ENCODE results near the gene OR2AE1.

Gene OR2AE1

DNA sequence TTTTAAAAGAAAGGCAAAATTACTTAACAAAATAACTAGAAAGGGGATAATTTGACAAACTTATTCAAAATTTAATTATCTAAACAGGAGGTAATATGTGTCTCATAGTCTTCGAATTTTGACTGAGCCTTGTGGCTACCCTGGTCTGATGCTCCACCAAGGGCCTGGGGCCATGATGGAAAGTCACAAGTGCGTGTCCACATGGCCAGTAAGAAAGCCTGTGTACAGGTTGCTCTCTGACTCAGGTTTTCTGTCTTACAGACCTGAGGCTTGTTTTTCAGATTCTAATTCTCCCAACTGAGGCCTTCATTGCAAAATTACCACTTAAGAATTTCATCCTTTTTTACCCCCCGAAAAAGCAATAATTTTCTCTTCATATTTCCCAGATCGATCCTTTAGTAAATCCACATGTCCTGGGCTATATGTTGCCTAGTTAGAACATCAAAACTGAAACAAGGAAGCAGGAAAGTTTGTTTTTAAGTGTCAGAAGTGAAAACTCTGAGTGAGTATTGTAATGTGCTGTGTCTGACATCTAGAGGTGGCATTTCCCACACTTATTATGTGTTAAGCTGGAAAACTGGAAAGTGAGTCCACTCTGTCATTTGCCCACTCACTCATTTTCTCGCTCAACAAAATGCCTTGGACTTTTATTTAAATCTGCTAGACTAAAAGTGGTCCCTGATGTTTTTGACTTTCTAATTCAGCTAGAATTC, 39.0 kb downstream of the OR2AE1 start:
- H3K36me3 Mint-ChIP-seq: no peaks in the 10 kb centered on the region
- H3K4me3 Mint-ChIP-seq: no peak overlapping the region
- H3K27ac Mint-ChIP-seq: peak overlapping the region; percentile 78

DNA sequence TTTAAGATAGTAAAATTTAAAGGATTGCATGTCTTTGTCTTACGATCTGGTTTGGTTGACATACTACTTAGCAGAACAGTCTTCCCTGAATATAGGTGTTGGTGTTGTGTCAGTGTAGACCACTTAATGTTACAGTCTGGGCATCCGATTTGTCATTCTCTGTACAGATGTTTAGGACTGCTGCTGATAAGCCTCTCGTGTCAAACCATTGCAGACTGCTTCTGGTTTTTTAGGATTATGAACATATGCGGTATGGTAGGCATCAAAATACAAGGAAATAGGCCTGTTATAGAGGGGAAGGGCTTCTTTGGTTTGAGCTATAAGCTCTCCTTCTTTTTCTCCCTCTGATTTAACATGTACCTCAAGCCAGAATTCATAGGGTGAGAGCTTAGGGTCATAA, 41.6 kb downstream of the OR2AE1 start:
- Mint-ChIP-seq H3K4me1 (peaks cover 7% of the 10 kb centered on the region), H3K27me3 (peaks cover 3% of the 10 kb centered on the region), H3K27ac (no peak overlapping the region), H3K4me3 (no peak overlapping the region), H3K36me3 (no peaks in the 10 kb centered on the region), H3K9me3 (no peaks in the 10 kb centered on the region)

More for the DNA sequence above, 39.0 kb downstream of the OR2AE1 start:
- Mint-ChIP-seq H3K9me3 (no peaks in the 10 kb centered on the region), H3K27me3 (peaks cover 3% of the 10 kb centered on the region), H3K4me1 (peaks cover 7% of the 10 kb centered on the region)

DNA sequence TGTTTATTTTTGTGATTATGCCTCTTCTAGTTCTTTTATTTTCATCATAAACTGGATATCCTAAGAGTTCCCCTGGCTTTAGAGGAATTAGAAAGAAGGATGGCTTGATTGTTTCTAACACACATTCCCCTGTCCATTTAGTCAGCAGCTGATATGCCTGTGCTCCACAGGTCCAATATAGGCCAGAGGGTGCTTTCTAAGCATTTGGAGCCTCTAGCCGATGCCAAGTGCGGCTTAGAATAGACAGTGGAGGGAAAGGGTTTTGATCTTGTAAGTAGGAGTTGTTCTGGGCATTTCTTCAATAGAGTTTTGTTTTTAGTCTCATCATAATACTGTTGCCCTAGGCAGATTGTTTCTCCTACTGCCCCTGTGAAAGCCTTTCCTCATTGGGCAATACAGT, 42.5 kb downstream of the OR2AE1 start:
- no peak overlapping the region for H3K27ac Mint-ChIP-seq
- no peaks in the 10 kb centered on the region for H3K36me3 Mint-ChIP-seq
- H3K27me3 Mint-ChIP-seq: peaks cover 3% of the 10 kb centered on the region
- H3K4me1 Mint-ChIP-seq: peaks cover 7% of the 10 kb centered on the region
- no peaks in the 10 kb centered on the region for H3K9me3 Mint-ChIP-seq
- H3K4me3 Mint-ChIP-seq: no peak overlapping the region

DNA sequence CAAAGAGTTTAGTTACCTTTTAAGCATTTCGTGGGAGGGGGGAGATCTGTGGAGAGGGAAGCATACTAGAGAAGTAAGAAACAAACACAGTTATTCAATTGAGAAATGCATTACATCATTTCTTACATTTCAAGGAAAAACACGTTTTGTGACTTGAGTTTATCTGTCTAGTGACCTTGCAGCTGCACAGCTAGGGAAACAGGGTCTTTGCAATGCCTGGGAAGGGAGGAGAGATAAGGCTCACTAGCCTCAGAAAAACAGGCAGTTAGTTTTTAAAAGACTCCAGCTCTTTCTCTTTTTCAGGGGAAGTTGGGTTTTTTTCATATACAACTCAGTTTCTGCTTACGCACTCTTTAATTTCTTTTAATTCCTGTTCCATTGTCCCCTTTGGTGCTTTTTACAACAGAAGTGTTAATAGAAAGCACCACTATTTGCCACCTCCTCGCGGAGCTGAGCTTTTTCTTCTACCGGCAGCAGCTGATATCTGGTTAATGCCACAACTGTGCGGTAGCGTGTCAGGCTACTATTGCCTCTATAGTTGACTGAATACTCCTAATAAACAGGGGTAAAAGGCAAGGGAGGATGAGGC, 43.5 kb downstream of the OR2AE1 start:
- no peaks in the 10 kb centered on the region for H3K9me3 Mint-ChIP-seq
- no peak overlapping the region for H3K4me3 Mint-ChIP-seq
- H3K36me3 Mint-ChIP-seq: no peaks in the 10 kb centered on the region
- no peak overlapping the region for H3K27ac Mint-ChIP-seq
- H3K4me1 Mint-ChIP-seq: peaks cover 7% of the 10 kb centered on the region
- H3K27me3 Mint-ChIP-seq: peaks cover 4% of the 10 kb centered on the region

DNA sequence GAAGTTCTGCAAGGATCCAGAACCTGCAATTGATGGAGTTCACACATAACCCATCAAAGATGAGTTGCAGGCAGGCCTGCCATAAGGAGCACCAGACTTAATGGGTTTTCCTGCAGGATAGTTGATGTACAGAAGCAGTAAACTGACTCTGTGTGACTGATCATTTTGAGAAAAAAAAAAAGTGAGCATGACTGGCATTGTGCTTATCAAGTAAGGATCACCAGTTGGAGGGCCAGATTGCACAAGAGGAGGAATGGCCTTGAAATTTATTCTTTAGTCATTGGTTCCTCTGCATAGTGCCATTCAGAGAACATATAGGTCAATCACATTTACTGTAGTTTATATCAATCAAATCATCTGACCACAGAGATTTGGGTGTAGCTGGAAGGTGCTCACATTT, 45.2 kb downstream of the OR2AE1 start:
- Mint-ChIP-seq H3K9me3 (no peaks in the 10 kb centered on the region), H3K36me3 (no peaks in the 10 kb centered on the region), H3K4me1 (no peaks in the 10 kb centered on the region), H3K27ac (no peak overlapping the region), H3K4me3 (no peak overlapping the region), H3K27me3 (peaks cover 4% of the 10 kb centered on the region)

DNA sequence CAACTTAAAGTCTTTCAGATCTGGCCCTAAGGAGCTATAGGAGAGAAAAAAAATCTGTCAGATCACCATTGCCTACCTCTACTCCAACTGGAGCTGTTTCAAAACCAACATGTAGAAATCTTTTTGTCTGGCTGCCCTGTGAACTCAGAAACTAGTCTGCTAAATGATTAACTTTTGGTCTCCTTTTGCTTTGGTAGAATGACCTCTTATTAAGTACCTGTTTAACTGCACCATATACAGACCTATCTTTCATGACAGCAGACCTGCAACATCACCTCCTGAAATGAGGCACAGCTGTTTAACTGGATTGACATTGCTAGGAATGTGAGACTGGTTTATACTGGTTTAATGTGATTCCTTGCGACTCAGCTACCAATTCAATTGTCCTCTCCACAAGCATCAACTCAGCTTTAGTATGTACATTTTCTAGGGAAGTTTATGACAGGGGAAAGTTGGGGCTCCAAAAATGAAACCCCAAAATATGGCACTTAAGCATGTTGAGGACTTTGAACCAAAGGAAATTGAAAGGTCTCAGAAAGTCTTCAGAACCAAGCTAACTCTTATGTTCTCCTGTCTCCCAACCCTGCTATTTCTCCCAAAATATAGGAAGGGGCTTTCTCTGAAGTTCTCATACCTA, 47.2 kb downstream of the OR2AE1 start:
- H3K27ac Mint-ChIP-seq: no peak overlapping the region
- peaks cover 4% of the 10 kb centered on the region for H3K27me3 Mint-ChIP-seq
- H3K9me3 Mint-ChIP-seq: no peaks in the 10 kb centered on the region
- H3K4me1 Mint-ChIP-seq: no peaks in the 10 kb centered on the region
- no peaks in the 10 kb centered on the region for H3K36me3 Mint-ChIP-seq
- H3K4me3 Mint-ChIP-seq: no peak overlapping the region

DNA sequence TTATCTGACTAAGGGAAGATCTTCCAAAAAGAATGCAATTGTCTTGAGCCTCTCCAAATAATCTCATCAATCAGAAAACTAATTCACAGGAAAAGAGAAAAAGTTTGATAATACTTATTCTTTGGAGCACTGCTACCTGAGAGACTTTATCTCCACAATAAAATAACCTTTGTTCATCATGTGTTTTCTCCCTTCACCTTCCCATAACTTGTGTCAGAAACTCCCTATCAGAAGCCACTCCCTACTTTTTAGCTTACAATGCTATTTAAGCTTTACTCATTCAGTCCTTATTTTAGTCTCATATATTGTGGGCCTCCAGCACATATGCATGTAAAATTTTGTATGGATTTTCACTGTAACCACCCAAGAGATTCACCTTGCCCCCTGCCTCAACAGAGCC, 48.0 kb downstream of the OR2AE1 start:
- Mint-ChIP-seq H3K4me3 (no peak overlapping the region), H3K4me1 (no peaks in the 10 kb centered on the region), H3K9me3 (no peaks in the 10 kb centered on the region), H3K27me3 (peaks cover 2% of the 10 kb centered on the region), H3K27ac (no peak overlapping the region), H3K36me3 (no peaks in the 10 kb centered on the region)

DNA sequence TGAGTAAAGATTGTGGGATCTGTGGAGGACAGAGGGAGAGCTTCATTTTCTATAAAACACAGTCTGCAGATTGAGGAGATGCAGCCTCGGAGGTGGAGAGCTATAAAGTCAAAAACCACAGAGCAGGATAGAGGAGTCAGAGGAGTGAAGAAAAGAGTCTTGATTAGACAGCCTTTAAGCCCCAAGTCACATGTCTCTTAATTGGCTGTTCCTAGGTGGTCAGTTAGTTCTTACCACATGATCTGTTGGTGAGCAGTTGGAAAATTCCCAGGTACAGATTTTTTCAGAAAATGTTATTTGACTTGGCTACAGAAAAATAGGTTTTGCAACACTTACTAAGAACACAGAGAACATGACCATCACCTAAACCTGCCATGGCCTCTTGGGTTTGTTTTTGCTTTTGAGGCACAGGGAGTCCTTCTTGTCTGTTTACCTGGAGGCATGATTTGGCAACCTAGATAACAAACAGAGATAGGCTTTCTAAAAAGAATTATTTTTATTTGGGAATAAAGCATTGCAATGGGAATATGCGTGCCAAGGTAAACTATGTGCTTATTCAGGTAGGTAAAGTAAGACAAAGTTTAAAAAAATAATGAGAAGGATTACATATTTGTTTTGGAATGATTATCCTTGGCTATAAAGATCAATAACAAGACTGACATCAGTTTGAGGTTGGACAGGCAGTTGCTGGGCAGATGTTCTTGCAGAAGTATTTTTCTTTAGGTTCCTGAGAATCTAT, 49.6 kb downstream of the OR2AE1 start:
- H3K4me1 Mint-ChIP-seq: no peaks in the 10 kb centered on the region
- no peaks in the 10 kb centered on the region for H3K9me3 Mint-ChIP-seq
- no peaks in the 10 kb centered on the region for H3K36me3 Mint-ChIP-seq
- peaks cover 4% of the 10 kb centered on the region for H3K27me3 Mint-ChIP-seq
- H3K4me3 Mint-ChIP-seq: no peak overlapping the region
- peak overlapping the region; percentile 24 for H3K27ac Mint-ChIP-seq
